GM06990 (cell line): ENCODE measurements around the gene NECTIN1.

Experiments used
- DNase-seq: peaks from one replicate; pipeline ENCODE4 v3.0.0-alpha.2; 2011; ENCODE audit not compliant: insufficient read length; ENCODE audit errors: extremely low read depth
- H3K27me3 ChIP-seq: replicated peaks from 2 replicates; pipeline ENCODE4 v1.6.0; 2011; ENCODE audit warnings: low read length; ENCODE audit not compliant: control insufficient read depth, insufficient read depth
- H3K36me3 ChIP-seq: 2 replicates; pipeline ENCODE4 v1.5.1; 2011; ENCODE audit warnings: low read length; ENCODE audit not compliant: control insufficient read depth, insufficient read depth
- H3K4me3 ChIP-seq: replicated peaks from 2 replicates; pipeline ENCODE4 v1.5.1; 2011; ENCODE audit warnings: low read depth, mild to moderate bottlenecking, control low read depth, low read length
- TF ChIP-seq, protein P1 (sequence below): IDR thresholded peaks from 2 replicates; pipeline ENCODE4 v1.5.1; 2011; ENCODE audit warnings: low read length, control low read depth, mild to moderate bottlenecking, inconsistent platforms; ENCODE audit not compliant: insufficient read depth, poor library complexity, severe bottlenecking

Gene NECTIN1

DNA sequence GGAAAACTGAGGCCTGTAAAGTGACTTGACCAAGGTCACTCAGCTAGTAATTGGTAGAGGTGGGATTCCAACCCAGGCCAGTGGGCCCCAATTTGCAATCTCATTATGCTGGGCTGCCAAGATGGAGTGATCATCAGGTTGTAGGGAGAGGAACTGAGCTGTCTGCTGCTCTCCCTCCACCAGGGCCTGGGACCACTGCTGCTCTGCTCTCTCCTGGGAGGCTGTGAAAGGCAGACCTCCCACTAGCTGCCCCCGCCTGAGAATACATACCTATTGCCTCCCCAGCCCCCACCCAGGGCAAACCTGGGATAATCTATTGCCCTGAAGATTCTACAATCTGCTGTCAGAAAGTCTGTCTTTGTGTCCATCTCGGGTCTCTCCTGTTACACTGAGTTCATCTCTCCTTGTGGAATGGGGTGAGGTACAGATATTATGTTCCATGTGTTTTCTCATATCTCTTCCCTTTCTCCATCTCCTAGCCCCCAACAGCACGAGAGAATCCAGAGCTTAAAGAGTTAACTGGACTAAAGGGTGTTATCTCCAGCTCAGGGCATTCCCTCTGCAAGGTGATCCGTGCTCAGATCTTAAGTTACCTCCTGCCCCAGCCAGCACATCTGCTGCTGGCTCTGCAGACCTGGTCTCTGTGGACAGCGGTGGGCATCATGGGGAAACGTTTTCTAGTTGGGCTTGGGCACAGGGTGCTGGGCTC, 5.6 kb downstream of the NECTIN1 start:
- Histone ChIP-seq H3K4me3 (no peak overlapping the region), H3K36me3 (no peaks in the 10 kb centered on the region), H3K27me3 (no peaks in the 10 kb centered on the region; the same call in 1 of the 2 replicates)
- DNase-seq = no peak
- TF ChIP-seq, protein P1, sequence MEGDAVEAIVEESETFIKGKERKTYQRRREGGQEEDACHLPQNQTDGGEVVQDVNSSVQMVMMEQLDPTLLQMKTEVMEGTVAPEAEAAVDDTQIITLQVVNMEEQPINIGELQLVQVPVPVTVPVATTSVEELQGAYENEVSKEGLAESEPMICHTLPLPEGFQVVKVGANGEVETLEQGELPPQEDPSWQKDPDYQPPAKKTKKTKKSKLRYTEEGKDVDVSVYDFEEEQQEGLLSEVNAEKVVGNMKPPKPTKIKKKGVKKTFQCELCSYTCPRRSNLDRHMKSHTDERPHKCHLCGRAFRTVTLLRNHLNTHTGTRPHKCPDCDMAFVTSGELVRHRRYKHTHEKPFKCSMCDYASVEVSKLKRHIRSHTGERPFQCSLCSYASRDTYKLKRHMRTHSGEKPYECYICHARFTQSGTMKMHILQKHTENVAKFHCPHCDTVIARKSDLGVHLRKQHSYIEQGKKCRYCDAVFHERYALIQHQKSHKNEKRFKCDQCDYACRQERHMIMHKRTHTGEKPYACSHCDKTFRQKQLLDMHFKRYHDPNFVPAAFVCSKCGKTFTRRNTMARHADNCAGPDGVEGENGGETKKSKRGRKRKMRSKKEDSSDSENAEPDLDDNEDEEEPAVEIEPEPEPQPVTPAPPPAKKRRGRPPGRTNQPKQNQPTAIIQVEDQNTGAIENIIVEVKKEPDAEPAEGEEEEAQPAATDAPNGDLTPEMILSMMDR = no peak

DNA sequence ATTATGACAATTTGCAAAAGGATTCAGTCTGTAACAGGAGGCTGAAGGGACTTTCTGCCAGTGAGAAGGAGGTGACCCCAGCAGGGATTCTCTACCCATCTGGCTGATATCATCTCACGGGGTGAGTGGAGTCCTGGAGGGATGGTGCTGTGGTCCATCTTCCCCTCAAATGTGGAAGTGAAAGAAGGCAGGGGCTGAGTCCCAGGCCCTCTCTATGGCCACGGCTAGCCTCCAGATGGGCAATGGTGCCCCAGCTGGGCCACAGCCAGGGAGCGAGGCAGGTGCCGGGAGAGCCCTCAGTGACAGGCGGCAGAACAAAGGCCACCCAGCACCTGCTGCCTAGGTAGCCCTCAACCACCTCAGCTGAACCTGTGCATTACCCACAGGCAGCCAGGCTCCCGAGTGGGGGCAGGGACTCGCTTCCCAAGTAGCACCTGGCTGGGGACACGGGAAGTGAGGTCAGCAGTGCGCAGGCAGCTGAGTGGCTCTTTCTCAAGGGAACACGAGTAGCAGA, 6.7 kb downstream of the NECTIN1 start:
- Histone ChIP-seq H3K27me3 (no peaks in the 10 kb centered on the region; the same call in 1 of the 2 replicates), H3K4me3 (no peak overlapping the region), H3K36me3 (no peaks in the 10 kb centered on the region)
- TF ChIP-seq, protein P1 = no peak
- DNase-seq = no peak

DNA sequence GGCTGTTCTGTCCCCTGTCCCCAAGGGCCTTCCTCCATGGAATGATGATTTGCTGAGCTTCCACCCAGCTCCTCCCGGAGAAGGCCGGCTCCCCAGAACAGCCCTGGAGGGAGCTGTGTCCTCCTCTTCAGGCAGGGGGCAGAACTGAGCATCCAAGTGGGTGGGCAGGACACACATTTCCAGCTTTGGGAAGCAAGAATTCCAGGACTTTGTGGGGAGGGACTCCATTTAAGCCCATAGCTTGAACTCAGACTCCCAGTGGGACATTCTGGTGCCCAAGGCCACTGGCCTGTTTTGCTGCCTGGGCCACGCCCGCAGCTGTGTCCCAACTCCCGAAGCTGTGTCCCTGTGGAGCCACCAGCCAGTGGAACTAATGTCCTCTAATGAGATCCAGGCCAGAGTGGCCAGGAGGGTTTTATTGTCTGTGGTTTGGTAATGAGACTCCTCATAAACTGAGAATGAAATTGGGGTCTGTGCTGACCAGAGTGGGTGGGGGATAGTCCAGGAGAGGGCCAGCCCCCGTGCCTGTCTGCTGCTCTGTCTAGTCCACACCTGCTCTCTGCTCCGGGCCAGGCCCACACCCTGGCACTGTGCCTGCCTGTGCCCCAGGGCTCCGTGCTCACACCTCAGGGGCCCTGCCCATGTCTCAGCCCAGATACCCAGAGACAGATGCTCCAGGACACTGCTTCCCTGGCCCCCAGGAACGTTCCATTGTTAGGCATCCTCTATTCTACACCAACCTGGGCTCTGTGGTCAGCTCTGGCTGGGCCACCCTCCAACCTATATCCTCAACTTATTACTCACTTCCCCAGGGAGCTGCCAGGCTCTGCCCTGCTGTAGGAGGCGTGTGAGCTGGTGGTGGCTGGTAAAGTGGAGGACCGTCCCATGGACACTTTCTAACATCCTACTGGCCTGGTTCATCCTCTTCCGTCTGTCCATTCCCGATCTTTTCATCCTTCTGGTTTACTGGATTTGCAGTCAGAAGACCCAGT, 7.6 kb downstream of the NECTIN1 start:
- TF ChIP-seq, protein P1 = peak; percentile 44
- no peak overlapping the region for H3K4me3 ChIP-seq
- no peaks in the 10 kb centered on the region for H3K36me3 ChIP-seq
- no peak for DNase-seq
- H3K27me3 ChIP-seq = no peaks in the 10 kb centered on the region; the same call in 1 of the 2 replicates

DNA sequence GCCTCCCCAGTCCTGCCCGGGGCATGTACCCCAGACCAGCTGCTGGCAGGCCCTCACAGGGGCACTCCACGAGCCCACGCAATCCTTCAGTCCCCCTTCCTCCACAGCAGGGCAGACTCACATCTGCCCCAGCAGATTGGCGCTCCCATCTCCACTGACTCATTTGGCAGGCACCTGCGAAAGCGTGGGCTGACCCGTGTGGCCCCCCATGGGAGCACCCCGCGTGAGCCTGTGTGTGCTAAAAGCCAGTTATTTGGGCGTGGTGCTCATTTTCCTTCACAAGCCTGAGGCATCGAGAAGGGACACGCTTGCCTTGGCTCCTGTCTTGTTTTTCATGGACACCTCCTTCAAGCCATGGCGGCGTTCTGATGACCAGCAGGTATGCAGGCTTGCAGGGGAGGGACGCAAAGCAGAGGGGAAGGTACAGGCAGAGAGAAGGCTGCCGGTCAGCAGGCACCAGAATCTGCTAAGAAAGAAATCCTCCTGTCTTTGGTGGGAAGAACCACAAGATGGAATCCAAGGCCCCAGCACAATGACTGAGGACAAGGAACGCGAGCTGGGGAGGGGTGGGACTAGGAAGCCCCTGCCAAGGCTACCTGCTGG, 8.6 kb downstream of the NECTIN1 start:
- Histone ChIP-seq H3K27me3 (no peaks in the 10 kb centered on the region; the same call in 1 of the 2 replicates), H3K36me3 (no peaks in the 10 kb centered on the region), H3K4me3 (no peak overlapping the region)
- TF ChIP-seq, protein P1 = no peak
- DNase-seq = no peak

DNA sequence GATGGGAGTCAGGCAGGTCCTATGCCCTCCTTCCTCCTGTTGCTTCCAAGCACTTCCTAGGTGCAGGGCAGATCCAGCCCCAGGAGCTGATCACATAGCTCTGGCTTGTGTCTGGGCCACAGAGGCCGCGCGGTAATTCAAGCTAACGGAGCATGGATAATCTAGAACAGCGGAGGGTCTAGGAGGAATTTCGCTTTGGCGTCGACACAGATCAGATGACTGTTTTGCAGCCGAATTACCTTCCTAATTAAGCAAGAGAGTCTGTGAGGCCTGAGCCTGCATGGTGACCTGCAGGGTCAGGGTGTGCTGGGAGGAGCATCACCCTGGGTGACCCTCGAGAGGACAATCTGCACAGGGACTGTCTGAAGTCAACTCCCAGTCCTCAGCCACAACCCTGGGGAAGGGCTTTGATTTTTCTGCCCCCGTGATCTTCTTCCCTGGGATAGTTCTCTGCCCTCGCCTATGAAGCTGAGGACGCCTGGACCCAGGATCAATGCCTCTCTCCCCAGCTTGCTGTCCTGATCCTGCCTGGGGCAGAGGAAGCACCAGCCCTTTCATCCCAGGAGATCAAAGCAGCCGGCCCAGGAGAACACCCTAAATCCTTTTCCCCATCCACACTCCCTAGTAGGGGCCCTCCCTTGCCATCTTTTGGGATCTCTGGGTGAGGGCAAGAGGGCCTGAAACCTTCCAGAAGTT, 11.0 kb downstream of the NECTIN1 start:
- Histone ChIP-seq H3K36me3 (no peaks in the 10 kb centered on the region), H3K4me3 (no peak overlapping the region), H3K27me3 (no peaks in the 10 kb centered on the region)
- DNase-seq = no peak
- TF ChIP-seq, protein P1 = no peak
